NCI-H82 treated with DMSO at 0.1 percent for 48 hours (cell line): ENCODE data around the gene ABCD1.

Experiments used
- DNase-seq: peaks from one replicate; lab custom pipeline; 2025; ENCODE audit not compliant: unreplicated experiment; lab: John Stamatoyannopoulos, UW

ABCD1 gene

DNA sequence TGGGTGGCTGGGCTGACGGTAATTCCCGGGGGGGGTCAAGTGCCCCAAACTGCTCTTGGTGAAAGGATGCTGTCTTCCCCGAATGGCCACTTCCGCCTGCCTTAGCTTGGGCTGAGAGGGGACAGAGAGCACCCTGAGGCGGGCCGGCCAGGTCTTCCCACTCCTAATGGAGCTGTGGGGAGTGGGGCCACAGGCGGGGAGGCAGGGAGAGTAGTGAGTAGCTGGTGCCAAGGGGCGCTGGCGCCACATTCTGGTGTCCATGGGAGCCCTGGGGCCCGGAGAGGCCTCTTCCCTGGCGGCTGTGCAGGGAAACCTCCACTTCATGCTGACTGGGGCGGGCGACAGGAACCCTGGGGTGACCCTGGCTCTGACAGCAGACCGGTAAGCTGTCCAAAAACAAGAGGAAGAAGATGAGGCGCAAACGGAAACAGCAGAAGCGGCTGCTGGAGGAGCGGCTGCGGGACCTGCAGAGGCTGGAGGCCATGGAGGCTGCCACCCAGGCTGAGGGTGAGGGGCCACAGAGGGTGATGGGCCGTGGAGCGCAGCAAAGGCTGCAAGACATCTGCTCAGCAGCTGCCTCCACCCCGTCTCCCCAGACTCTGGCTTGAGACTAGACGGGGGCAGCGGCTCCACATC lies 58.8 kb downstream of the ABCD1 start:
- DNase-seq: no peak

DNA sequence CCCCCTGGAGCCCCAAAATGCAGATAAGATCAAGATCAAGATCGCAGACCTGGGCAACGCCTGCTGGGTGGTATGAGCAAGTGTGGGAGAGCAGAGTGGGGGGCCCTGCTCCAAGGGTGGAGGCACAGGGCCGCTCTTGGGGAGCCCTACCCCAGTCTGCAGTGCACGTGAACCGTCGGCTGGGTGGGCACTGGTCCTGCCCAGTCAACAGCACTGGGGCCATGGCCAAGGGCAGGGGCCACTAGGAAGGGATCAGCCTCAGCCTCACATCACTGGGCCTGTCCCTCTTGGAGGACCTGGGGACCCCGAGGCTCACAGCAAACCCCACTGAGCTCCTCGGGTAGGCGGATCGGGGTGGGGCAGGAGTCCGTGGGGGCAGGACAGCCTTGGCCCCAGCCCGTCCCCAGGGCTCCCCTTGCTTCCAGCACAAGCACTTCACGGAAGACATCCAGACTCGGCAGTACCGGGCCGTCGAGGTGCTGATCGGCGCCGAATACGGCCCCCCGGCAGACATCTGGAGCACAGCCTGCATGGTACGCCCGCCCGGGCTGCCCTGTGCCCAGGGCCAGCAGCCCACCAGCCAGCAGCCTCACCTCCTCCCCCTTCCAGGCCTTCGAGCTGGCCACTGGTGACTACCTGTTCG lies 59.8 kb downstream of the ABCD1 start:
- no peak for DNase-seq

GRCh38 chrX:153786669-153787068 lies 62.0 kb downstream of the ABCD1 start:
- DNase-seq: no peak

GRCh38 chrX:153789654-153790053 lies 65.0 kb downstream of the ABCD1 start:
- no peak for DNase-seq

DNA sequence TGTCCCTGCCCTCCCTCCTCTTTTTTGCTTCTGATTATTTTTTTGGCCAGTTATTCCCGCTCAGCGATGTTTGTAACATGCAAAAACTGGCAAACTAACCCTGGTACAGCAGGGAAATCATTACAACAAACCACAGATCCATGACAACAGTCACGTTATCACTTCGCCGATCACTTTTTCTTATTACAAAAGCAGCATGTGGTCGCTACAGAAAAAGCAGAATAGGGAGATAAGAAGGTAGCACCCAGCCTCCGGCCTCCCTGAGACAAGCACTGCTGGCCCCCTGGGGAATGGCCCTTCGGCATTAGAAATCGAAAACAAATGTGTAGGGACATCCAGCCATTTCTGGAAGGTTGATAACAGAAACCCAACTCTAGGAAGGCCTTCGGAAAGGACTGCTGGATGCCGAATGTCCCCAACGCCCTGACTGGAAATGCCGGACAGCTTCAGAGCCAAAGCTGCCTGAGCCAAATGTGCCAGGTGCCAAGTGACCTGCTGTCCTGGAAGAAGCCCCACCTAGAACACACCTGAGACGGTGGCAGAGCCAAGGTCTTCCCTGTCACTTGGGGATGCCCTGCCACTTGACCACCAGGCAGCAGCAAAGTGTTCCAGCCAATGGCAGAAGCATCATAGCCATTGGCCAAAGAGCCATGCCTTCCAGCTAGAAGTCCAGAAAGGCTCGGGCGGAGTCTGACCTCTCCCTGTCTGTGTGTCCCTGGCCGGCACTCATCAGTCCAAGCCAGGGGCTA lies 66.6 kb downstream of the ABCD1 start:
- no peak for DNase-seq

- DNase-seq: no peak
Measured at GRCh38 chrX:153792368-153792767, 67.7 kb downstream of the ABCD1 start.

- DNase-seq: no peak
Measured at GRCh38 chrX:153793291-153793690, 68.6 kb downstream of the ABCD1 start.
